SU-DHL-6 (cell line): ENCODE results near the gene NDUFV3.

Experiments
- H2AFZ ChIP-seq: fragments of 200-600 bp; sonication (generic); 2 replicates; pipeline ENCODE4 v1.6.1; 2014; ENCODE audit warnings: low read depth, mild to moderate bottlenecking, moderate library complexity, mixed read lengths, antibody characterized with exemption, low read length; ENCODE audit not compliant: severe bottlenecking
- H3F3A ChIP-seq: fragments of 200-600 bp; shearing (Covaris generic); 2 replicates; pipeline ENCODE4 v1.6.0; 2016; ENCODE audit warnings: antibody characterized with exemption, mild to moderate bottlenecking; ENCODE audit not compliant: insufficient read depth
- H3K27ac ChIP-seq: fragments of 200-600 bp; sonication (generic); 2 replicates; pipeline ENCODE4 v1.5.1; 2016; ENCODE audit warnings: low read depth, mild to moderate bottlenecking, low read length, moderate library complexity, mixed read lengths
- H3K27me3 ChIP-seq: fragments of 200-600 bp; sonication (generic), shearing (Covaris generic); 2 replicates; pipeline ENCODE4 v1.6.0; 2014; ENCODE audit warnings: mild to moderate bottlenecking, low read length
- H3K36me3 ChIP-seq: fragments of 200-600 bp; sonication (generic); 2 replicates; pipeline ENCODE4 v1.6.1; 2014; ENCODE audit warnings: mild to moderate bottlenecking, low read length, mixed read lengths
- H3K4me2 ChIP-seq: fragments of 300-600, 200-600 bp; shearing (Covaris generic), sonication (generic); 2 replicates; pipeline ENCODE4 v1.6.0; 2014; ENCODE audit warnings: low read length, low read depth, mild to moderate bottlenecking; ENCODE audit not compliant: poor library complexity, severe bottlenecking
- H3K4me3 ChIP-seq: fragments of 200-600 bp; sonication (generic); 2 replicates; pipeline ENCODE4 v1.5.1; 2014; ENCODE audit warnings: antibody characterized with exemption, low read length, mild to moderate bottlenecking, mixed read lengths; ENCODE audit not compliant: insufficient read depth, poor library complexity, severe bottlenecking
- H3K79me2 ChIP-seq: fragments of 200-600 bp; sonication (generic); 2 replicates; pipeline ENCODE4 v1.6.1; 2014; ENCODE audit warnings: mild to moderate bottlenecking, low read length, moderate library complexity; ENCODE audit not compliant: insufficient read depth
- H3K9ac ChIP-seq: fragments of 200-600 bp; sonication (generic); 2 replicates; pipeline ENCODE4 v1.7.0; 2014; ENCODE audit warnings: mild to moderate bottlenecking, low read length
- H3K9me2 ChIP-seq: fragments of 200-600 bp; sonication (generic); replicated peaks from 2 replicates; pipeline ENCODE4 v1.6.1; 2014; ENCODE audit warnings: low read length; ENCODE audit not compliant: insufficient read depth
- H3K9me3 ChIP-seq: fragments of 200-600 bp; sonication (generic); 2 replicates; pipeline ENCODE4 v1.6.1; 2014; ENCODE audit warnings: low read length, mixed read lengths; ENCODE audit not compliant: insufficient read depth
- H4K20me1 ChIP-seq: fragments of 200-600 bp; sonication (generic); 2 replicates; pipeline ENCODE4 v1.6.1; 2014; ENCODE audit warnings: low read depth, mild to moderate bottlenecking, antibody characterized with exemption, low read length, moderate library complexity, mixed read lengths
- EZH2phosphoT487 ChIP-seq: fragments of 200-600 bp; sonication (generic), shearing (Covaris generic); conservative IDR thresholded peaks from 2 replicates; pipeline ENCODE4 v1.6.1; 2018; ENCODE audit warnings: mild to moderate bottlenecking, antibody characterized with exemption, low read length, moderate library complexity, mixed read lengths
- TF ChIP-seq, protein P1 (sequence below): fragments of 200-600 bp; sonication (generic); IDR thresholded peaks from one replicate; pipeline ENCODE4 v1.5.1; 2017; ENCODE audit warnings: antibody characterized with exemption, mild to moderate bottlenecking, low read length, moderate library complexity; ENCODE audit not compliant: insufficient read depth, poor library complexity, severe bottlenecking

NDUFV3 gene

DNA sequence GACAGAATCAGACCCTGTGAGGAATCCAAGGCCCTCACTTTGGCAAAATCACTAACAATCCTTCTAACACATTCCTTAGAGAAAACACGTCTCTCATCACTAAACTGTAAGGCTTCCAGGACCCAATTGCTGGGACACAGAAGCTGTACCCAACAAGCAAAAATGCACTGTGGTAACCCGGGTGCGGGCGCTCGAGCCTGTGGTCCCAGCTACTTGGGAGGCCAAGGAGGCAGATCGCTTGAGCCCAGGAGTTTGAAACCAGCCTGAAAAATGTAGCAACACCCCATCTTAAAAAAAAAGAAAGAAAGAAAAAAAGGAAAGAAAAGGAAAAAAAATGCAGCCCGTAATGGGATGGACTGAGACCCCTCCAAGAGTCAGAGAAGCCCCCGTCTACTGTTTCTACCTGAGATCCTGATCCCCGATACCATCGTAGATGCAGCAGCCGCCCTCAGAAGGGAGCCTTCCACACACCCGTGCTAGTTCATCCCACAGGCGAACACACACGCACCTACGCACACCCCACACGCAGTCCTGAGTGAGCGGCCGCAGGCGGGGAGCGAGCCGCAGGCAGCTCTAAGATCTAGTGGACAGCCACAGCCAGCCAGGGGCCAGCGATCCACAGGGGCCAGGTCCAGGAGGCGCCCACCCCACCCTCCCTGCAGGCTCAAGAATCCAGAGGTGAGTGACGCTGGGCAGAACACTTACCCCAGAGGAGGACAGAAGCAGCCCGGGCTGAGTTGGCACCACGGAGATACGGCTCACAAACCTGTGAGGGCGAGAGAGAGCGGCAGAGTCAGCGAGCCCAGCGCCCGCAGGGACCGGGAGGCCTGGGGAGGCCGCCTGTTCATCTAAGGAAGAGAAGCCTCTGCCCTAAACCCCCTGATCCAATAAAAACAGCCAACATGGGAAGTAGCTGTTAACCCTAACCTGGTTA, 33.9 kb upstream of the NDUFV3 start:
- Histone ChIP-seq H3K4me2 (no peak overlapping the region), H3K36me3 (peaks cover 12% of the 10 kb centered on the region; the same call in 1 of the 2 replicates), H3F3A (no peaks in the 10 kb centered on the region)

DNA sequence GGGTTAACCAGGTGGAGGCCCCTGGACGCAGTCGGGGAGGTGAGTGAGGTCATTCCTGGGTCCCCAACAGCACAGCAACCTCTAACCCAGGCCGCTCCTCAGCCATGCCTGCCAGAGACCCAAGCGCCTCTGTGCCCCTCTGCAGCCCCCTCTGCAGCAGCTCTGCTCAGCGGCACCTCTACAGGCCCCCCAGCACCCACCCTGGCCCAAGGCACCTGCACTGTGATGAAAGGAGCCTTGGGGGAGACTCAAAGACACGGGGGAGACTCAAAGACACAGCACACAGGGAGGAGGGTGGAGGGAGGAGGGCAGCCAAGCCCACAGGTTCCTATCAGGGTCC, 33.2 kb upstream of the NDUFV3 start:
- H3K27me3 ChIP-seq, result no peaks in the 10 kb centered on the region
- no peak overlapping the region for H3K27ac ChIP-seq
- no peaks in the 10 kb centered on the region for H3F3A ChIP-seq
- no peaks in the 10 kb centered on the region for H3K9me2 ChIP-seq
- no peaks in the 10 kb centered on the region for H3K9me3 ChIP-seq
- no peak overlapping the region for H3K4me3 ChIP-seq
- no peak overlapping the region for H3K9ac ChIP-seq
- no peaks in the 10 kb centered on the region for H4K20me1 ChIP-seq
- no peak for TF ChIP-seq EZH2phosphoT487
- TF ChIP-seq, protein P1, sequence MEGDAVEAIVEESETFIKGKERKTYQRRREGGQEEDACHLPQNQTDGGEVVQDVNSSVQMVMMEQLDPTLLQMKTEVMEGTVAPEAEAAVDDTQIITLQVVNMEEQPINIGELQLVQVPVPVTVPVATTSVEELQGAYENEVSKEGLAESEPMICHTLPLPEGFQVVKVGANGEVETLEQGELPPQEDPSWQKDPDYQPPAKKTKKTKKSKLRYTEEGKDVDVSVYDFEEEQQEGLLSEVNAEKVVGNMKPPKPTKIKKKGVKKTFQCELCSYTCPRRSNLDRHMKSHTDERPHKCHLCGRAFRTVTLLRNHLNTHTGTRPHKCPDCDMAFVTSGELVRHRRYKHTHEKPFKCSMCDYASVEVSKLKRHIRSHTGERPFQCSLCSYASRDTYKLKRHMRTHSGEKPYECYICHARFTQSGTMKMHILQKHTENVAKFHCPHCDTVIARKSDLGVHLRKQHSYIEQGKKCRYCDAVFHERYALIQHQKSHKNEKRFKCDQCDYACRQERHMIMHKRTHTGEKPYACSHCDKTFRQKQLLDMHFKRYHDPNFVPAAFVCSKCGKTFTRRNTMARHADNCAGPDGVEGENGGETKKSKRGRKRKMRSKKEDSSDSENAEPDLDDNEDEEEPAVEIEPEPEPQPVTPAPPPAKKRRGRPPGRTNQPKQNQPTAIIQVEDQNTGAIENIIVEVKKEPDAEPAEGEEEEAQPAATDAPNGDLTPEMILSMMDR, result no peak
- H3K36me3 ChIP-seq, result peaks cover 12% of the 10 kb centered on the region; the same call in 1 of the 2 replicates
- H3K79me2 ChIP-seq, result peaks cover 60% of the 10 kb centered on the region
- no peak overlapping the region for H2AFZ ChIP-seq
- H3K4me2 ChIP-seq, result no peak overlapping the region

More for the DNA sequence above, 33.9 kb upstream of the NDUFV3 start:
- Histone ChIP-seq H3K27ac (no peak overlapping the region), H3K79me2 (peaks cover 54% of the 10 kb centered on the region), H4K20me1 (0 out of 2 replicates have a peak, but pooled peaks cover 2% of the 10 kb centered on the region), H3K27me3 (no peaks in the 10 kb centered on the region), H2AFZ (no peak overlapping the region), H3K9ac (no peak overlapping the region), H3K4me3 (no peak overlapping the region), H3K9me2 (no peaks in the 10 kb centered on the region), H3K9me3 (no peaks in the 10 kb centered on the region)
- TF ChIP-seq EZH2phosphoT487, result no peak
- TF ChIP-seq, protein P1, result no peak

DNA sequence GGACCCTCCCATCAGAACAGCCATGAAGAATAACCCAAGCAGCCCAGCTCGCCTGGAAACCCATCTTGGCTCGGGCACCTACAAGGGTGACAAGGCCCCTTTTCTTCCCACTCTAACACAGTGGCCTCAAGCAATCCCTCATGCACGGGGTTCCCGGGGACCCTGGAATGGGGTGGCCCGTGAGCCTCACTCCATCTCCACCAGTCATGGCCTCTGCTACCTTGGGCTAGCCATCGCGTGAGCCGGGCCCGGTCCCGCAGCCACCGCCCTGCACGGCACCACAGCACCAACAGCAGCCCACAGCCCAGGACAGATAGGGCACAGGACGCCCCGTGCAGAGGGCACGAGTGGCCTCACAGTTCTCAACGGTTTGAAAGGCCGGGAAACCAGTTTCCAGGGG, 32.8 kb upstream of the NDUFV3 start:
- no peaks in the 10 kb centered on the region for H3K9me3 ChIP-seq
- TF ChIP-seq EZH2phosphoT487, result no peak
- TF ChIP-seq, protein P1, result no peak
- H3F3A ChIP-seq, result no peaks in the 10 kb centered on the region
- H2AFZ ChIP-seq, result no peak overlapping the region
- H3K27ac ChIP-seq, result no peak overlapping the region
- peaks cover 12% of the 10 kb centered on the region; the same call in 1 of the 2 replicates for H3K36me3 ChIP-seq
- H3K4me3 ChIP-seq, result no peak overlapping the region
- H3K79me2 ChIP-seq, result peaks cover 65% of the 10 kb centered on the region
- H3K9ac ChIP-seq, result no peak overlapping the region
- no peaks in the 10 kb centered on the region for H3K9me2 ChIP-seq
- H3K4me2 ChIP-seq, result no peak overlapping the region
- no peaks in the 10 kb centered on the region for H3K27me3 ChIP-seq
- no peaks in the 10 kb centered on the region for H4K20me1 ChIP-seq
